GM12878 (cell line): ENCODE measurements around the gene LRGUK. TPM values are rescaled to one million over a fixed set of nuclear protein-coding genes. Genes with fewer than 3 reads are reported as not detected.

Experiments used
- ATAC-seq: fragments of 200-7000 bp; cut with Tn5 transposase; 3 replicates; pipeline ENCODE4 v1.9.1; 2020; ENCODE audit warnings: mild to moderate bottlenecking, moderate library complexity
- BruUV-seq: library from RNA; stranded (reverse); fragments of 400-500 nt; replicated peaks from 2 replicates; lab custom pipeline; 2021; lab: Mats Ljungman, UMichigan
- CTCF ChIA-PET: fragments of 300-600 bp; sonication (Branson Sonifier 250); formaldehyde crosslinking; extraction: SDS; loops from one replicate; lab custom pipeline; 2021; ENCODE audit warnings: inconsistent platforms; lab: Yijun Ruan, JAX
- POLR2A ChIA-PET: fragments of 350-600 bp; formaldehyde crosslinking; extraction: SDS; loops from one replicate; lab custom pipeline; 2021; ENCODE audit warnings: inconsistent platforms; lab: Charles Lee
- RAD21 ChIA-PET: fragments of 300-600 bp; sonication (Branson Sonifier 250); formaldehyde crosslinking; loops from one replicate; lab custom pipeline; 2023; ENCODE audit warnings: antibody characterized with exemption; ENCODE audit not compliant: unreplicated experiment; lab: Charles Lee
- SMC1A ChIA-PET: fragments of 300-600 bp; sonication (Branson Sonifier 250); formaldehyde crosslinking; loops from one replicate; lab custom pipeline; 2023; ENCODE audit not compliant: unreplicated experiment, uncharacterized antibody; lab: Charles Lee
- DNase-seq: peaks from one replicate; pipeline ENCODE4 v3.0.0-alpha.2; 2011; ENCODE audit warnings: low read depth, low spot score
- FAIRE-seq: peaks from 3 replicates; lab custom pipeline; 2011; peaks lifted over from hg19 to GRCh38; lab: Jason Lieb, UNC
- H2AFZ ChIP-seq: 2 replicates; pipeline ENCODE4 v1.6.0; 2011; ENCODE audit warnings: low read depth, low read length, control low read depth; ENCODE audit not compliant: control insufficient read depth
- H3K27ac ChIP-seq: 2 replicates; pipeline ENCODE4 v1.5.1; 2011; ENCODE audit warnings: control low read depth; ENCODE audit not compliant: control insufficient read depth, insufficient read depth
- H3K27me3 ChIP-seq, 2 experiments: replicated peaks in 1 of 2; 2 replicates each; pipeline versions ENCODE4 v1.6.0 to v1.6.1; 2011; ENCODE audit warnings: low read length in 1 of 2; ENCODE audit not compliant: control insufficient read depth in 2 of 2, insufficient read depth in 2 of 2
- H3K36me3 ChIP-seq, 2 experiments: 2 replicates each; pipeline ENCODE4 v1.5.1; 2011; ENCODE audit warnings: low read length in 1 of 2; ENCODE audit not compliant: control insufficient read depth in 2 of 2, insufficient read depth in 2 of 2
- H3K4me1 ChIP-seq: 2 replicates; pipeline ENCODE4 v1.6.1; 2011; ENCODE audit warnings: mild to moderate bottlenecking, low read length, moderate library complexity, mixed read lengths; ENCODE audit not compliant: control insufficient read depth, insufficient read depth
- H3K4me2 ChIP-seq: 2 replicates; pipeline ENCODE4 v1.6.0; 2011; ENCODE audit warnings: control low read depth; ENCODE audit not compliant: control insufficient read depth, insufficient read depth
- H3K4me3 ChIP-seq: fragments of 200-600 bp; sonication (generic); 2 replicates; pipeline ENCODE4 v1.5.1; 2016
- H3K79me2 ChIP-seq: 2 replicates; pipeline ENCODE4 v1.6.0; 2011; ENCODE audit warnings: low read length; ENCODE audit not compliant: control insufficient read depth, insufficient read depth
- H3K9ac ChIP-seq: 2 replicates; pipeline ENCODE4 v1.8.0; 2011; ENCODE audit warnings: low read length, control low read depth, mixed read lengths; ENCODE audit not compliant: control insufficient read depth, insufficient read depth
- H3K9me3 ChIP-seq: replicated peaks from 3 replicates; pipeline ENCODE4 v1.5.1; 2011; ENCODE audit warnings: mild to moderate bottlenecking, low read length; ENCODE audit not compliant: control insufficient read depth, insufficient read depth
- H4K20me1 ChIP-seq: 2 replicates; pipeline ENCODE4 v1.6.0; 2011; ENCODE audit not compliant: control insufficient read depth, insufficient read depth
- ATF2 ChIP-seq: IDR thresholded peaks from 2 replicates; pipeline ENCODE4 v1.6.1; 2012; ENCODE audit warnings: low read length, inconsistent platforms
- ATF7 ChIP-seq: fragments of 450-650 bp; IDR thresholded peaks from 2 replicates; pipeline ENCODE4 v1.6.1; 2016; ENCODE audit warnings: low read depth, mild to moderate bottlenecking
- CREM ChIP-seq: IDR thresholded peaks from 2 replicates; pipeline ENCODE4 v1.6.1; 2014; ENCODE audit warnings: antibody characterized with exemption, low read depth
- EED ChIP-seq: sonication (generic); IDR thresholded peaks from 2 replicates; pipeline ENCODE4 v1.6.1; 2016; ENCODE audit warnings: antibody characterized with exemption, low read depth
- FOS ChIP-seq: IDR thresholded peaks from 3 replicates; pipeline ENCODE4 v1.6.1; 2011; ENCODE audit warnings: borderline replicate concordance; ENCODE audit not compliant: insufficient read length; ENCODE audit errors: extremely low read depth
- SPI1 ChIP-seq: IDR thresholded peaks from 2 replicates; pipeline ENCODE4 v1.6.1; 2011; ENCODE audit warnings: low read depth, mild to moderate bottlenecking, low read length, moderate library complexity, borderline replicate concordance; ENCODE audit not compliant: insufficient read depth
- YY1 ChIP-seq: IDR thresholded peaks from 2 replicates; pipeline ENCODE4 v1.6.1; 2011; ENCODE audit warnings: low read depth, mild to moderate bottlenecking, low read length
- WGBS: methylation state at CpG from one replicate; pipeline ENCODE4 v1.1.6; 2016; ENCODE audit warnings: low lambda C conversion rate; ENCODE audit not compliant: insufficient replicate concordance, insufficient coverage; ENCODE audit errors: missing lambda C conversion rate; 5-methylcytosine and 5-hydroxymethylcytosine counted together
- in situ Hi-C: fragments of 300-500 bp; cut with MboI; formaldehyde crosslinking; loops from 9 replicates; pipeline ENCODE4 v1.14.3; 2018; ENCODE audit warnings: mixed read lengths
- intact Hi-C: fragments of 100-400 bp; cut with micrococcal nuclease; formaldehyde crosslinking; loops from one replicate; pipeline ENCODE4 v1.14.2; 2022; ENCODE audit not compliant: unreplicated experiment
- polyA plus RNA-seq, 11 experiments: library from polyadenylated mRNA; depleted of rRNA in 4 of 11; unstranded in 6 of 11; stranded (reverse) in 5 of 11; fragments of >200 nt; fragmentation: Nextera tagmentation in 4 of 11; fragmentation: Illumina TruSeq in 1 of 11; extraction: Ambion mirVana in 4 of 11; extraction: Trizol in 1 of 11; gene quantifications; 1 replicate in 1 of 11; 2 replicates in 10 of 11; pipeline versions ENCODE4 v1.2.1 to v1.2.3, GENCODE V29; 2011 to 2016; ENCODE audit warnings: inconsistent platforms in 2 of 11, missing spikeins in 2 of 11, low read depth in 1 of 11
- total RNA-seq, 4 experiments: library from RNA; depleted of rRNA in 3 of 4; stranded (reverse); fragments of >200 nt in 3 of 4; fragmentation: Illumina TruSeq in 1 of 4; extraction: Trizol in 1 of 4; gene quantifications; 2 replicates each; pipeline versions ENCODE4 v1.2.1 to v1.2.3, GENCODE V29; 2013 to 2021
- TF ChIP-seq, protein P1 (sequence below): IDR thresholded peaks from 2 replicates; pipeline ENCODE4 v1.6.1; 2011; ENCODE audit warnings: borderline replicate concordance, low read depth, mild to moderate bottlenecking, moderate library complexity, mixed read lengths, low read length; ENCODE audit not compliant: insufficient read depth; ENCODE audit errors: extremely low read length

The LRGUK gene
- total and polyA plus RNA-seq, 10 of the 15 experiments (the other 5 are each of a cell fraction or from before 2014, with no cell fraction given) = 0.04 to 0.14 (median 0.08) TPM; not detected in 3

GRCh38 chr7:134200970-134201369 lies 73.8 kb downstream of the LRGUK start:
- intact Hi-C loops = no loop called here
- H3K4me1 ChIP-seq = no peaks in the 10 kb centered on the region
- POLR2A ChIA-PET = no interaction called here
- H2AFZ ChIP-seq = no peak overlapping the region
- no peaks in the 10 kb centered on the region for H4K20me1 ChIP-seq
- no peaks in the 10 kb centered on the region for H3K79me2 ChIP-seq
- CTCF ChIA-PET = no interaction called here
- no peaks in the 10 kb centered on the region for H3K27me3 ChIP-seq
- in situ Hi-C loops = no loop called here
- RAD21 ChIA-PET = no interaction called here
- H3K9me3 ChIP-seq = no peaks in the 10 kb centered on the region
- WGBS = 25% methylated on average over 5 of the region's 5 CpGs
- DNase-seq = no peak
- no peak overlapping the region for H3K4me2 ChIP-seq
- BruUV-seq = no TSS peak
- H3K4me3 ChIP-seq = no peak overlapping the region
- no peak for TF ChIP-seq YY1
- TF ChIP-seq, all 136 proteins: peak for 0
- H3K27ac ChIP-seq = no peak overlapping the region
- no peak overlapping the region for H3K9ac ChIP-seq
- SMC1A ChIA-PET = interaction anchor here (0.7 kb wide), 1 partner anchor 649 kb away, joined by 3 read pairs; no protein-coding TSS in a partner anchor
- ATAC-seq (no peak), FAIRE-seq (no peak)
- H3K36me3 ChIP-seq = no peaks in the 10 kb centered on the region

DNA sequence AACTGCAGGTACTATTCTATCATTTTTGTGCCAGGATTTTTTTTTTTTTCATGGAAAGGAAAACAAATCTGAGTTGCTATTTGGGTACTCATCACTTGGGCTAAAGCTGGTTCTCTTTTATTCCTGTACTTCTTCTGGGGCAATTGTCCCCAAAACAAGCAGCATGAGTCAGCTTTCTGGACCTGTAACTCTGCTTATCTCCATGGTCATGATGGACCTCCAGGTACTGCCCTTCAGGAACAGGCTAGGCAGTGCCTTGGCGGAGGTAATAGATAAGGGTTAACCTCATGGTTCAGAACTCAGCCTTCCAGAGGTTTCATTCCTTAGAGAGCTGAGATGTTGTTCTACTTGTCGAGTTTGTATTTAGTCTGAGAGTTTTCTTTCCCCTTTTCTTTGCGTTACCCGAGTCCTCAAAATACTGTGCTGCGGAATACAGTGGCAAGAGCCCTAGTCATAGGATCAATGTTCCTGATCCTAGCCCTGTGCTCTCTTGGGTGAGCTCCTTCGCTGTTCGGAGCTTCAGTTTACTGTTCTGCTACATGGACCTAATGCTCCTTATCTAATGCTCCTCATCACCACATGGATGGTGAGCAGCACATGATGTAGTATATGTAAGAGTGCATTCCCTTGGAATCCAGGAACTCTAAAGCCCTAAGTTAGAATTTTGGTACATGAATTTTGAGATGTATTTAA lies 74.6 kb downstream of the LRGUK start:
- DNase-seq (no peak), FAIRE-seq (no peak), ATAC-seq (no peak)
- Histone ChIP-seq H3K79me2 (no peaks in the 10 kb centered on the region), H3K4me1 (no peaks in the 10 kb centered on the region), H3K27me3 (no peaks in the 10 kb centered on the region), H3K9me3 (no peaks in the 10 kb centered on the region), H3K36me3 (no peaks in the 10 kb centered on the region), H3K27ac (no peak overlapping the region), H3K4me2 (no peak overlapping the region), H4K20me1 (no peaks in the 10 kb centered on the region), H3K9ac (no peak overlapping the region), H3K4me3 (no peak overlapping the region), H2AFZ (no peak overlapping the region)
- BruUV-seq = no TSS peak
- CTCF ChIA-PET = no interaction called here
- TF ChIP-seq EED = no peak
- no peak for TF ChIP-seq ATF7
- TF ChIP-seq CREM = no peak
- no peak for TF ChIP-seq SPI1
- TF ChIP-seq ATF2 = no peak
- TF ChIP-seq, protein P1, sequence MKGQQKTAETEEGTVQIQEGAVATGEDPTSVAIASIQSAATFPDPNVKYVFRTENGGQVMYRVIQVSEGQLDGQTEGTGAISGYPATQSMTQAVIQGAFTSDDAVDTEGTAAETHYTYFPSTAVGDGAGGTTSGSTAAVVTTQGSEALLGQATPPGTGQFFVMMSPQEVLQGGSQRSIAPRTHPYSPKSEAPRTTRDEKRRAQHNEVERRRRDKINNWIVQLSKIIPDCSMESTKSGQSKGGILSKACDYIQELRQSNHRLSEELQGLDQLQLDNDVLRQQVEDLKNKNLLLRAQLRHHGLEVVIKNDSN = no peak
- no peak for TF ChIP-seq FOS
- in situ Hi-C loops (no loop called here), intact Hi-C loops (no loop called here)
- POLR2A ChIA-PET = interaction anchor here (0.6 kb wide), 1 partner anchor 1649 kb away, joined by 3 read pairs; no protein-coding TSS in a partner anchor
- 63% methylated on average over 6 of the region's 7 CpGs for WGBS
- RAD21 ChIA-PET = no interaction called here
- SMC1A ChIA-PET = interaction anchor here (0.7 kb wide), 1 partner anchor 648 kb away, joined by 3 read pairs; no protein-coding TSS in a partner anchor
